GM18499 (cell line): ENCODE measurements around the gene HSPA5.
A peak's percentile ranks its signal among the peaks of the same experiment; 100 is the strongest.
"Not testable (repeated sequence)": the region's sequence is repeated elsewhere in the genome, so short reads cannot be mapped to it uniquely, and the experiment has no call there.

ENCODE experiments used
- ATAC-seq: cut with Tn5 transposase; IDR thresholded peaks from one replicate; pipeline ENCODE4 v1.9.1; 2021; ENCODE audit warnings: moderate number of reproducible peaks; ENCODE audit not compliant: insufficient read depth, unreplicated experiment

HSPA5 gene

GRCh38 chr9:125241000-125241862 lies at the start of gene HSPA5:
TSS of gene HSPA5 (minus strand) at chr9:125241343. CDS start at chr9:125241126, 217 bp downstream.
- ATAC-seq, result peak; percentile 82

GRCh38 chr9:125286935-125287433 lies 45.8 kb upstream of the HSPA5 start:
- ATAC-seq, result not testable (repeated sequence)

GRCh38 chr9:125284855-125285254 lies 43.7 kb upstream of the HSPA5 start:
- ATAC-seq, result no peak

GRCh38 chr9:125280945-125281344 lies 39.8 kb upstream of the HSPA5 start:
- no peak for ATAC-seq

GRCh38 chr9:125277411-125277810 lies 36.3 kb upstream of the HSPA5 start:
- no peak for ATAC-seq

GRCh38 chr9:125276771-125277170 lies 35.6 kb upstream of the HSPA5 start:
- ATAC-seq, result no peak

GRCh38 chr9:125272697-125273096 lies 31.6 kb upstream of the HSPA5 start:
- ATAC-seq, result no peak

- no peak for ATAC-seq
Measured at GRCh38 chr9:125271081-125271480, 29.9 kb upstream of the HSPA5 start.

GRCh38 chr9:125269014-125269397 lies 27.9 kb upstream of the HSPA5 start:
- no peak for ATAC-seq

- ATAC-seq, result no peak
Measured at GRCh38 chr9:125268394-125269013, 27.4 kb upstream of the HSPA5 start.

GRCh38 chr9:125264068-125264467 lies 22.9 kb upstream of the HSPA5 start:
- not testable (repeated sequence) for ATAC-seq

GRCh38 chr9:125262294-125262991 lies 21.3 kb upstream of the HSPA5 start:
- no peak for ATAC-seq

- ATAC-seq, result peak; percentile 67
Measured at GRCh38 chr9:125261501-125262293, 20.6 kb upstream of the HSPA5 start, which contains the start of gene GAPVD1. TSS of gene GAPVD1 (plus strand) at chr9:125261826. CDS start at chr9:125298922, 37,096 bp downstream.

GRCh38 chr9:125260561-125260960 lies 19.4 kb upstream of the HSPA5 start:
- ATAC-seq, result no peak

GRCh38 chr9:125258832-125259534 lies 17.8 kb upstream of the HSPA5 start:
- ATAC-seq, result no peak

GRCh38 chr9:125258160-125258785 lies 17.1 kb upstream of the HSPA5 start:
- no peak for ATAC-seq

- no peak for ATAC-seq
Measured at GRCh38 chr9:125255781-125256391, 14.7 kb upstream of the HSPA5 start.

- ATAC-seq, result no peak
Measured at GRCh38 chr9:125254231-125254630, 13.1 kb upstream of the HSPA5 start.
